ENCODE measurements around the gene NELL2. TPM values are rescaled to one million over a fixed set of nuclear protein-coding genes. Genes with fewer than 3 reads are reported as not detected.
"Not testable (repeated sequence)": the region's sequence is repeated elsewhere in the genome, so short reads cannot be mapped to it uniquely, and the experiment has no call there.

The NELL2 gene
- total and polyA plus RNA-seq, 2 experiments from 2014 or later = not detected

DNA sequence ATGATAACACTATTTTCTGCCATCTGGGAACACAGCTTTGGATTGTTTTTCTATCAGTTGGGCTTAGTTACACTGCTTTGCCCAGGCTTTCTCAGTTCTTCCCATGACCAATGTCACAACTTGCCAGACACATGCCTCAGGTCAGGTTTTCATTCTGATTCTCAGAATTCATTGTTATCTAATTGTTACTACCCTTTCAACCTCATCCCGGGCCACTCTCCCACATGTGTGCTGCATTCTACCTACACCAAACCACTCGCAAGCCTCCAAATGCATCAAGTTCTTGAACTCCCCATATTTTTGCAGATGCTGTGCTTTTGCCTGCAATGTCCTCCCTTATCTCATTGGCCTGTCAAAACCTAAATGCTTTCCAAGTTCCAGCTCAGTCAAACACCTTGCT, 36.3 kb downstream of the NELL2 start:
- in situ Hi-C loops (cut with MboI) = no loop called here
- H3K27ac ChIP-seq = no peak overlapping the region
- TF ChIP-seq EZH2 (IDR thresholded peaks at IDR 0.05; ENCODE audit: insufficient read depth, poor library complexity, severe bottlenecking) (no peak), EZH2phosphoT487 (IDR thresholded peaks at IDR 0.05; ENCODE audit: insufficient read depth, low read depth) (no peak)
- no peaks in the 10 kb centered on the region for H4K20me1 ChIP-seq (ENCODE audit: insufficient read depth)
- H3K9me3 ChIP-seq (ENCODE audit: low read depth) = no peaks in the 10 kb centered on the region
- no peak overlapping the region for H2AFZ ChIP-seq
- no peak overlapping the region for H3K4me2 ChIP-seq (ENCODE audit: unreplicated experiment)
- no peak overlapping the region for H3K4me3 ChIP-seq
- H3K79me2 ChIP-seq (ENCODE audit: insufficient read depth) = no peaks in the 10 kb centered on the region
- 49 to 57% methylated on average over 2 of the region's 2 CpGs for WGBS, 2 experiments (ENCODE audit: low coverage in 1 of 2, low lambda C conversion rate in 2 of 2, missing lambda C conversion rate in 2 of 2)
- no peaks in the 10 kb centered on the region for H3K4me1 ChIP-seq (ENCODE audit: insufficient read depth)
- no peak overlapping the region for H3K9ac ChIP-seq
- H3K36me3 ChIP-seq (ENCODE audit: low read depth) = no peaks in the 10 kb centered on the region
- H3K27me3 ChIP-seq (replicated peaks; ENCODE audit: insufficient read depth) = no peaks in the 10 kb centered on the region
- no peak for DNase-seq
- no peaks in the 10 kb centered on the region for H3F3A ChIP-seq (ENCODE audit: insufficient read depth)
- no peaks in the 10 kb centered on the region for H3K9me2 ChIP-seq (ENCODE audit: insufficient read depth)

DNA sequence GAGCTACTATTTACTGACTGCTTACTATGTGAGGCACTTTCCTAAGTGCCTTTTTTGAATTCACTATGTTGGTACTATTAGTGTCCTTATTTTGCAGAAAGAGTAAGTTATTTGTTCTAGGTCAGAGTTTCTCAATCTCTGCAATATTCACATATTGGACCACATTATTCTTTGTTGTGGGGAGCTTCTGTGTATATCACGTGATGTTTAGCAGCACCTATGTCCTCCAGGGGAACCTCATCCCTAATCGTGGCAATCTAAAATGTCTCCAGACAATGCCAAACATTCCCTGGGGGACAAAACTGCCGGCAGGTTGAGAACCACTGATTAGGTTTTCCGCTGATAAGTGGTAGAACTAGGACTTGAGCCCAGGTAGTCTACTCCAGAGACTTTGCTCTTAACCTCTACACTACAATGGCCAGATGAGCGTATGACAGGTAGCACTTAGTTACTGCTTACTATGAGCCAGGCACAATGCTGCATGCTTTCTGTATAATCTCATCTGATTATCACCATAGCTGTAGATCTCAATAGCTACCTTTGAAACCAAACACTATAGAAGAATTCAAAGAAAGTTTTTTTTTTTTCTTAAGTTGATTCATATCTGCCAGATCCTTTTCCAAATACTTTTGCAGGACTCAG, 38.9 kb downstream of the NELL2 start:
- H2AFZ ChIP-seq = no peak overlapping the region
- in situ Hi-C loops (cut with MboI) = no loop called here
- WGBS, 2 experiments (ENCODE audit: low coverage in 1 of 2, low lambda C conversion rate in 2 of 2, missing lambda C conversion rate in 2 of 2) = 25 to 30% methylated on average over 5 of the region's 5 CpGs

GRCh38 chr12:44835641-44836379, 40.3 kb downstream of the NELL2 start:
- no peak overlapping the region for H3K4me2 ChIP-seq (ENCODE audit: unreplicated experiment)
- H3K27me3 ChIP-seq (replicated peaks; ENCODE audit: insufficient read depth) = no peaks in the 10 kb centered on the region
- no peak overlapping the region for H3K4me3 ChIP-seq
- H3K27ac ChIP-seq = no peak overlapping the region
- peak; percentile 10 for DNase-seq
- WGBS, 2 experiments (ENCODE audit: low coverage in 1 of 2, low lambda C conversion rate in 2 of 2, missing lambda C conversion rate in 2 of 2) = 15 to 19% methylated on average over 5 of the region's 5 CpGs
- no peaks in the 10 kb centered on the region for H3K9me2 ChIP-seq (ENCODE audit: insufficient read depth)
- no peaks in the 10 kb centered on the region for H3K9me3 ChIP-seq (ENCODE audit: low read depth)
- no peak overlapping the region for H3K9ac ChIP-seq
- no peak for TF ChIP-seq EZH2phosphoT487 (IDR thresholded peaks at IDR 0.05; ENCODE audit: insufficient read depth, low read depth)
- TF ChIP-seq EZH2 (IDR thresholded peaks at IDR 0.05; ENCODE audit: insufficient read depth, poor library complexity, severe bottlenecking) = no peak
- no peaks in the 10 kb centered on the region for H3K36me3 ChIP-seq (ENCODE audit: low read depth)
- in situ Hi-C loops (cut with MboI) = no loop called here
- H3K79me2 ChIP-seq (ENCODE audit: insufficient read depth) = no peaks in the 10 kb centered on the region
- no peaks in the 10 kb centered on the region for H3F3A ChIP-seq (ENCODE audit: insufficient read depth)
- no peaks in the 10 kb centered on the region for H3K4me1 ChIP-seq (ENCODE audit: insufficient read depth)
- H2AFZ ChIP-seq = no peak overlapping the region
- H4K20me1 ChIP-seq (ENCODE audit: insufficient read depth) = no peaks in the 10 kb centered on the region

More for the DNA sequence above, 38.9 kb downstream of the NELL2 start:
- TF ChIP-seq EZH2phosphoT487 (IDR thresholded peaks at IDR 0.05; ENCODE audit: insufficient read depth, low read depth) (no peak), EZH2 (IDR thresholded peaks at IDR 0.05; ENCODE audit: insufficient read depth, poor library complexity, severe bottlenecking) (no peak)
- no peaks in the 10 kb centered on the region for H4K20me1 ChIP-seq (ENCODE audit: insufficient read depth)
- H3K27ac ChIP-seq = no peak overlapping the region
- H3F3A ChIP-seq (ENCODE audit: insufficient read depth) = no peaks in the 10 kb centered on the region
- H3K36me3 ChIP-seq (ENCODE audit: low read depth) = no peaks in the 10 kb centered on the region
- H3K4me3 ChIP-seq = no peak overlapping the region
- no peaks in the 10 kb centered on the region for H3K79me2 ChIP-seq (ENCODE audit: insufficient read depth)
- DNase-seq = no peak
- H3K4me2 ChIP-seq (ENCODE audit: unreplicated experiment) = no peak overlapping the region
- H3K9me3 ChIP-seq (ENCODE audit: low read depth) = no peaks in the 10 kb centered on the region
- no peaks in the 10 kb centered on the region for H3K9me2 ChIP-seq (ENCODE audit: insufficient read depth)
- H3K9ac ChIP-seq = no peak overlapping the region
- H3K4me1 ChIP-seq (ENCODE audit: insufficient read depth) = no peaks in the 10 kb centered on the region
- H3K27me3 ChIP-seq (replicated peaks; ENCODE audit: insufficient read depth) = no peaks in the 10 kb centered on the region

DNA sequence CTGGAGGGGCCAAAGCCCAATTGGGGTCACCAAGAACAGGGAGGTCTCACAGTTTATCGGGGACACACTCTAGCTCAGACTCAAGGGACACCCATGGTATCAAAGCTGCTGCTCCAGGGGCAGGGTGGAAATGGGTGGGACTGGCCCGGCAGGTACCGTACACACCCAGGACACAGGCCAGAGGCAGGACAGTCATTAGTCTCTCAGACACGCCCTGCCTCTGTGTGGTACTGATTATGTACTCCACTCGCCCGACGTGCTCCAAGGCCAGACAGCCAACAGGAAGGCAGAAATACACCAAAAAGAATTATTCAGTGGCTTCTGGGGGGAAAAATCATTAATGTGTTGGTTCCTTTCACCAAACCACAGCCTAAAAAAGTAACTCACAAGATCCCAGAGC, 41.1 kb downstream of the NELL2 start:
- H3K9ac ChIP-seq; DNase-seq; H2AFZ ChIP-seq; H3K79me2 ChIP-seq (ENCODE audit: insufficient read depth); H3K4me3 ChIP-seq; H3K36me3 ChIP-seq (ENCODE audit: low read depth); H3K4me1 ChIP-seq (ENCODE audit: insufficient read depth); H3K9me2 ChIP-seq (ENCODE audit: insufficient read depth); H3K9me3 ChIP-seq (ENCODE audit: low read depth); H3F3A ChIP-seq (ENCODE audit: insufficient read depth); H3K27me3 ChIP-seq (replicated peaks; ENCODE audit: insufficient read depth); H4K20me1 ChIP-seq (ENCODE audit: insufficient read depth); in situ Hi-C loops (cut with MboI); H3K4me2 ChIP-seq (ENCODE audit: unreplicated experiment); H3K27ac ChIP-seq: not testable (repeated sequence)
- 16 to 18% methylated on average over 7 of the region's 7 CpGs for WGBS, 2 experiments (ENCODE audit: low coverage in 1 of 2, low lambda C conversion rate in 2 of 2, missing lambda C conversion rate in 2 of 2)
